Measurements from ENCODE around the gene NDUFAF7.
"Not testable (repeated sequence)": the region's sequence is repeated elsewhere in the genome, so short reads cannot be mapped to it uniquely, and the experiment has no call there.

Gene NDUFAF7

DNA sequence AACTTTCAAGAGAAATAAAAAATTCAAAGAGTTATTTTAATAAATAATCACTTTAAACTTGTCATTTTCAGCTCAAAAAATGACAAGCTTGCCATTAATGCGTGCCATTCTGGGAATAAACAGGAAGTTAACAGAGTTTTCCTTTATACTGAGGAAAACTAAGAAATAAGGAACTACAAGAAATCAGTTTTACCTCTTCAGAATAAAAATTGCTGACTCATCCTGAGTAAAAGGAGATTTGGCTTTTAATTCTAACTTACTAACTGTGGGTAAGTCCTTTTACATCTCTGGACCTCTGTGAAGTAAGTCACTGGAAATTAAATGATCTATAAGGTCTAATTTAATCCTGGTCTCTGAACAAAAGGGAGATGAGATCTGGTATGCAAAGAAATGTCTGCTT, 16.2 kb upstream of the NDUFAF7 start:
- no peak for DNase-seq

DNA sequence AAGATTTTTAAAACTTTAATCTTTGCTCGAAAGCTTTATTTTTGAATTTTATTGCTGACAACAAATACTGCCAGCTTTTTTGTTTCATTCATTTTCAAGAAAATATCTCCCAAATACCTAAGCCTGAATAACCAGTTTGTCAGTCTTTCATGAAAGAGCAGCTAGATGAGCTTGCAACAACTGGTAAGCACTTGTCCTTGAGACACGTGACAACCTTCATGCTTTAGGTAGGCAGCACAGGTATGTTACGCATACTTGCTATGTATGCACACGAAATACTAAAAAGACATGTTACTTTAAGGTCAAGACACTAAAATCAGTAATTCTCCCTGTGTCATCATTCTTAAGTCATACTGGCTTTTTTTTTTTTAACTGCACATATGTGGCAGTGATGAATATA, 12.4 kb upstream of the NDUFAF7 start:
- no peak for DNase-seq

DNA sequence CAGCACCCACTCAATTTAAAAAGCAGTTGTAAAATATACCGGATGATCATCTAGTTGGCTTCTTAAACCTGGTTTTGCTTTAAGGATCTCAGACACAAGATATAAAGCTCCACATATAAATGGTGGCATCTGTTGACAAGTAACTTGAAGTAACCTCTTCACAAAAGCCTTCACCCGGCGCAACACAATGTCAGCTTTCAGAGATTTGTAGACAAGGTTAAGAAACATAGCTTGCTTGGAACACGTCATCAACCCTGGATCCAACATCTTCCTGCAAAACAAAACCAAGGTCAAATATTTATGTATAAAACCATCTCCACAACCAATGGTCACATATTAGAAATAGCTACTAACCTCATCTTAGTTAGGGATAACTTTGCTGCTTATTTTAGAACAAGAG, 8.3 kb upstream of the NDUFAF7 start:
- no peak for DNase-seq

- DNase-seq: no peak
Observed at GRCh38 chr2:37224063-37224462, 7.4 kb upstream of the NDUFAF7 start.

DNA sequence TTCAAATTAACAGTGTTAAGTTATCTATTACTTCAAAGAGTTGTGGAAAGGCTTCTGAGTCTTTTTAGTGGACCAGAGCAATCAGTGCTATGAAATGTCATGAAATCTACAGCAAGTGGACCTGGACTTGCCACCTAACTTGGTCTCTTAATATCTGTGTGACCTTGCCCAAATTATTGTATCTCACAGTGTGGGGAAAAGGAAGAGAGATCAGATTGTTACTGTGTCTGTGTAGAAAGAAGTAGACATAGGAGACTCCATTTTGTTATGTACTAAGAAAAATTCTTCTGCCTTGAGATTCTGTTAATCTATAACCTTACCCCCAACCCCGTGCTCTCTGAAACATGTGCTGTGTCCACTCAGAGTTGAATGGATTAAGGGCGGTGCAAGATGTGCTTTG, 6.3 kb upstream of the NDUFAF7 start:
- not testable (repeated sequence) for DNase-seq

DNA sequence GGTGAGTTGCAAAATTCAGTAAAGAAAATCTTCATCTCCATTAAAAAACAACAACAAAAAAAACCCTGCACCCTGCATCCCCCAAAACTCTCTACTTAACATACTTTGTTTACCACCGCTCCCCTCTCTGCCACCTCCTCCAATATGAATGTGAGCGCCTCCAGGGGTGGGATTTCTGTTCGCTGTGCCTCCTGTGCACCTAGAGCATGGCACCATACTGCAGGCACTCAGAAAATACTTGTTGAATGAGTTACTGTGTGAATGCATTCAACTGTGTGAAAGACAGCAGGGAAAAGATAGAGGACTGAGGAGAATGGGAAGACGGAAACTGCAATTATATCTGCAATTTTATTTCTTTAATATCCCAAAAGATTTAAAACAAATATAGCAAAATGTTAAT, 4.6 kb upstream of the NDUFAF7 start:
- no peak for DNase-seq

- DNase-seq: no peak
Observed at GRCh38 chr2:37228788-37229187, 2.7 kb upstream of the NDUFAF7 start.

GRCh38 chr2:37230581-37230980, 877 bp upstream of the NDUFAF7 start:
- no peak for DNase-seq

DNA sequence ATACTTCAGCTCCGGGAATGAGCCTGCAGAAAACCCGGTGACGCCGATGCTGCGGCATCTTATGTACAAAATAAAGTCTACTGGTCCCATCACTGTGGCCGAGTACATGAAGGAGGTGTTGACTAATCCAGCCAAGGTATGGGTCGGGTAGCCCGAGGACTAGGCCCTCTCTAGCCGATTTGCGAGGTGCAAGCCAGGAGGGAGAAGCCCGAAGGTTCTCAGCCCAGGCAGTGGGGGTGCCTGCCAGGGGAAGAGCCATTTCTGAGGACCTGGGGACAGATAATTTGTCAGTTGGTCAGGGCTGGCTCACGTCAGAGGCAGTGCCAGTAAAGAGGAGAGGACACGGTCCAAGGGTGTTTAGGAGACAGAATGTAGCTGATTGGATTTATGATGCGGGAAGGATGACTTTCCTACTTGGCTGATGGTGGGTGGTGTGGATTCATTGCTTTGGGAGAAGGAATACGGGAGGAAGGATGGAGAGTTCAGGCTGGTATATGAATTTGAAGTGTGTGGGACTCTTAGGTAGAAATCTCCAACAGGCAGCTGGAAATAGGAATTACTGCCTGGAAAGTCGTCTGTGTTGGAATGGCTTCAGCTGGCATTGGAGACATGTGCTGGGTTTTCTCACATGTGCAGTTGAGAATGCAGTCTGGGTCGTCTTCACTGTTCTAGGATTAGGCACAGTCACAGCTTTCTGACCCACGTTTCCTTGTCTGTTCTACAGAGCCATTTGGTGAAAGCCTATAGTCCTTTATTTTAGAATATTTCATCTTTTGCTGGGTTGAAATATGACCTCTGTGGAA, 874 bp downstream of the NDUFAF7 start:
- no peak for DNase-seq

DNA sequence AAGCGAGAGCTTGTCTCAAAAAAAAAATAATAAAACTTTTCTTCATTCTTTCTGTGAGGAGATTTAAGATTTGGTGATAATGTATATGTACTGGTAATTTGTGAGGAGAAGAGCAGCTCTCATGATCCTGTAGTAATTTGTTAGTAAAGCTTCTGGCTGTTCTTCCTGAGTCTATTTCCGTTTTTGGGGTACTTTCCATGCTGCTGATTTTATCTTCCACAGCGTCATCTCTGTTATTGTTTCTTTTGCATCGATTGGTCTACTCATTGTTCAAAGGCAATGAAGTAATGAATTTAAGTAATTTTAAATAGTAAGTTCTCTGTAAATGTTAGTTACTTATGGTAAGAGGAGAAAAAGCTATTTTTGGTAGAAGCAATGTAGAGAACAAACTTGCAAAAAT, 12.0 kb downstream of the NDUFAF7 start:
- DNase-seq: no peak

DNA sequence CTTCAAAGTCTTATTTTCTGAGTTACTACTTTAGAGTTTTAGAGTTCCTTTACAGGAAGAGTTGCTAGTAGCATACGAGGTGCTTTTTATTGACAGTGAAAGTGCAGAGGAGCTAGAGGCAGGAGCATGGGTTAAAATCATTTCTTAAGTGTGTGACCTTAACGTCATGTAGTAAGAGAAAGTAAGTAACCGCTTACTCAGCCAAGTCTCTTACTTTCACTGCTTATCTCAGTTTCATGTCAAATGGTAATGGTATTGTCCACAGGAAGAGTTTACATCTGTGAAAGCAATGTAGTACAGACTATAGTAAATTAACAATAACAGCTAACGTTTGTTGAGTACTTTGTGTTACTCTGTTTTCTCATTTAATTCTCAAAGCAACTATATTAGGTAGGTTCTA, 12.6 kb downstream of the NDUFAF7 start:
- no peak for DNase-seq

- no peak for DNase-seq
Observed at GRCh38 chr2:37244755-37245154, 13.3 kb downstream of the NDUFAF7 start.

DNA sequence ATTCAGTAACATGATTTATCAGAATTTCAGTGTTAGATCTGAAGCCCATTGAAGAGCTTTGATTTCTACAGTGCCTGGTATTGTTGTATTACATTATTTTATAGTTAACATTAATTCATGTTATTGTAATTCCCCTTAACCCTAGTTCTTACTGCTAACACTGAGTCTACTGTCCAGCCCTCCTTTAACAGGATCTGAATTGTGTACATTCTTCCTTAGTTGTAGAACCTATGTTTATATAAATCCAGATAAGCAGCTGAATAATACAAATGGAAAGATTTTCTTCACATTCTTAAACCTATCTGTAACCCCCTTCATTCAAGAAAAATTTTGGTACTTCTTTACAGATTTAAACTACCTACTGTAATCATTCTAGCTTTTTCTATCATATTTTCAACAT, 14.7 kb downstream of the NDUFAF7 start:
- DNase-seq: no peak

GRCh38 chr2:37250869-37251740, 19.6 kb downstream of the NDUFAF7 start:
- DNase-seq: no peak

DNA sequence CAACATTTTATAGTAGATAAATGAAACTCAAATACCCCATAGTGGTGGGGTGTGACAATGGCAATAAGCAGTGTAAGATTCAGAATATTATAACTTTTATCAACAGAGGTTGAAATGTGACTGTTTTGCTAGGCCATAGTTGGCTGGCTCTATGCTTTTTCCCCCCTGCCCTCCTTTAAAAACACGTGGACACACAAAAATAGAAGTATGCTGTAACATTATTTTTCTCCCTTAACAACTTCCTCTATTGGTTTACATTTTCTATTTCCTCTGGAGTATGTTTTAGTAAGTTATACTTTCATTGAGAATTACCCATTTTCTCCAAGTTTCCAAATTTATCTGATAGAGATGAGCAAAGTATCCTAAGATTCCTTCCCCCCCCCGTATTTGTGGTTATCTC, 31.1 kb downstream of the NDUFAF7 start:
- no peak for DNase-seq

GRCh38 chr2:37263839-37264238, 32.4 kb downstream of the NDUFAF7 start:
- no peak for DNase-seq

- no peak for DNase-seq
Observed at GRCh38 chr2:37267685-37268084, 36.2 kb downstream of the NDUFAF7 start.

GRCh38 chr2:37268111-37268510, 36.7 kb downstream of the NDUFAF7 start:
- no peak for DNase-seq

GRCh38 chr2:37271376-37272067, 40.1 kb downstream of the NDUFAF7 start:
- DNase-seq: no peak

DNA sequence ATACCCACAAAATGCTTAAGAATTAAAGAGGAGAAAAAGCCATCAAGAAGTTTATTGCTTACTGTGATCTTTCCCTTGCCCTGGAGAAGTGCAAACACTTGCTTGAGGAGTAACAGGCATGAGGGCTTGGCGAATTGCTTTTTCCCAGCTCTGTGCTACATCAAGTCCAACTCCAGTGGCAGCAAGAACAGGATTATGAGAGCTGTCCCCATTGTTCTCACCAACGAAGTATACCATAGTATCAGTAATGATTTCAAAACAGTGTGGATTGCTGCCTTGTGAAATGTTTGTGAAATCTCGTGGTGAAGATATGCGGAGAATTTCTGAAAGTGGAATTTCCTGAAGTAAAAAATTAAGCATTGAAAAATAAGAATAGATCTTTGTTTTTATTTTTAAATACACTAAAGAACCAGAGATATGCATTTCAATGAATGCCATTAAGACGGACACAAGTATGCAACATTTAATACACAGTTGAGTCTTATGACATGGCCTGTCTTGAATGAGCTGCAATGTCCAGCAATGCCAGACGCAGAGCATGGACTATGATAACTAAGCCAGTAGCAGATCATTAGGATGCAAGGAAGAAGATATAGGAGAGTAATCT, 43.0 kb downstream of the NDUFAF7 start:
- DNase-seq: no peak

- DNase-seq: no peak
Observed at GRCh38 chr2:37276291-37276690, 44.8 kb downstream of the NDUFAF7 start.

DNA sequence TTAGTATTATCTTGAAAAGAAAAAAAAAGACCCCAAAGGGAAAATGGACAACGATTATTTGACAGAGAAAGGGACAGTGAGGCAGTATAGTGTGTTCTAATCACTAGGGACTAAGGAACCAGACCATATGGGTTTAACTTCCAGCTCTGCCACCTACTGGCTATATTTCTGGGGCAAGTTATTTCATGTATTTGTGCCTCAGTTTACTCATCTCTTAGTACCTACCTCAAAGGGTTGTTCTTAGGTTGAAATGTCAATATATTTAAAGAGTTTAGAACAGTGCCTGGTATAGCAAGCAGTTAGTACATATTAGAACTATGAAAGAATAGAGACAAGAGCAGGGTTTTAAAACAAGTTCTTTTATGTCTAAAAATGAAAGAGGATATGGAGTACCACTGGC, 50.5 kb downstream of the NDUFAF7 start:
- no peak for DNase-seq

GRCh38 chr2:37282746-37283145, 51.3 kb downstream of the NDUFAF7 start:
- DNase-seq: no peak

Data from stimulated activated CD4-positive, alpha-beta T cell treated with anti-CD3 and anti-CD28 coated beads, Interleukin-12 subunit alpha, Interleukin-12 subunit beta, amount 100 ng/mL, for 4 hours (primary cell).